LNCaP clone FGC (cell line): ENCODE results near the gene MPV17L2.

Experiments
- DNase-seq: peaks from one replicate; pipeline ENCODE4 v3.0.0-alpha.2; 2011; ENCODE audit warnings: low read depth
- H3K4me3 ChIP-seq: 2 replicates; pipeline ENCODE4 v1.5.1; 2011; ENCODE audit warnings: mild to moderate bottlenecking, low read depth, low read length, control low read depth
- TF ChIP-seq, protein P1 (sequence below): IDR thresholded peaks from 2 replicates; pipeline ENCODE4 v1.5.1; 2012; ENCODE audit warnings: mild to moderate bottlenecking; ENCODE audit not compliant: control insufficient read depth, insufficient read depth; ENCODE audit errors: extremely low read depth

The MPV17L2 gene

DNA sequence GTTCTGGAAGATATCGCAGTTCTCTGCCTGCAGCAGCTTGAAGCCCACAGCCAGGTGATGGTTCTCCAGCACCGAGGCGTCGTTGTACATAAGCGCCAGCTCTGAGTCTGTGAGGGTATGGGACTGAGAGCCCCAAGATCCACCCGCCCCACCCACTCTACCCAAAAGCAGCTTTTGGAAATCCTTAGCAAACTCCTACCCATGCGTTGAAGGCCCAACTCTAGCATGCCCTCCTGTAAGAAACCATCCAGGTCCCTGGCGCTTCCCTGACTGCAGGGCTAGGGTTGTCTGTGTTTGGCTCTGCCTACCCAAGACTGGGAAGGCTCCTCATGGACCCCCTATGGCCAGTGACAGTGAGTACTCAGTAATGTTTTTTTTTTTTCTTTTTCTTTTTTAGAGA is 23.8 kb downstream of the MPV17L2 start:
- H3K4me3 ChIP-seq = no peak overlapping the region
- TF ChIP-seq, protein P1, sequence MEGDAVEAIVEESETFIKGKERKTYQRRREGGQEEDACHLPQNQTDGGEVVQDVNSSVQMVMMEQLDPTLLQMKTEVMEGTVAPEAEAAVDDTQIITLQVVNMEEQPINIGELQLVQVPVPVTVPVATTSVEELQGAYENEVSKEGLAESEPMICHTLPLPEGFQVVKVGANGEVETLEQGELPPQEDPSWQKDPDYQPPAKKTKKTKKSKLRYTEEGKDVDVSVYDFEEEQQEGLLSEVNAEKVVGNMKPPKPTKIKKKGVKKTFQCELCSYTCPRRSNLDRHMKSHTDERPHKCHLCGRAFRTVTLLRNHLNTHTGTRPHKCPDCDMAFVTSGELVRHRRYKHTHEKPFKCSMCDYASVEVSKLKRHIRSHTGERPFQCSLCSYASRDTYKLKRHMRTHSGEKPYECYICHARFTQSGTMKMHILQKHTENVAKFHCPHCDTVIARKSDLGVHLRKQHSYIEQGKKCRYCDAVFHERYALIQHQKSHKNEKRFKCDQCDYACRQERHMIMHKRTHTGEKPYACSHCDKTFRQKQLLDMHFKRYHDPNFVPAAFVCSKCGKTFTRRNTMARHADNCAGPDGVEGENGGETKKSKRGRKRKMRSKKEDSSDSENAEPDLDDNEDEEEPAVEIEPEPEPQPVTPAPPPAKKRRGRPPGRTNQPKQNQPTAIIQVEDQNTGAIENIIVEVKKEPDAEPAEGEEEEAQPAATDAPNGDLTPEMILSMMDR = no peak
- no peak for DNase-seq

DNA sequence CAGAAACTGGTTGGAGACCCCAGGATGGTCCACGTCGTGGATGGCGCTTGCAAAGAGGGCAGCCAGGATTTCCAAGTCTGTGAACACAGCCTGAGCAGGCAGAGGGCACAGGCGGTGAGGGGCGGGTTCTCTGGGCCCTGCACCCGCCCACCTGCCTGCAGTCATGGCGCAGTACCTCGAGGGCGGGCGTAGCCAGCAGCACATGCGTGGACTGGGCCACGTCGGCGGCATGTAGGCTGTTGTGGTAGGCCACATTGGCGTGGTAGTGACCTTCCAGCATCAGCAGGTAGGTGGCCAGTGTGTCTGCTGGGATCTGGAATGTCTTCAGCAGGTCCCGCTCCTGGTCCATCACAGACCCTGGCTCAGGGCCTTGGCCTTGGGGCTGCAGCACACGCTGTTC is 25.1 kb downstream of the MPV17L2 start:
- no peak for DNase-seq
- H3K4me3 ChIP-seq = no peak overlapping the region
- TF ChIP-seq, protein P1 = no peak

DNA sequence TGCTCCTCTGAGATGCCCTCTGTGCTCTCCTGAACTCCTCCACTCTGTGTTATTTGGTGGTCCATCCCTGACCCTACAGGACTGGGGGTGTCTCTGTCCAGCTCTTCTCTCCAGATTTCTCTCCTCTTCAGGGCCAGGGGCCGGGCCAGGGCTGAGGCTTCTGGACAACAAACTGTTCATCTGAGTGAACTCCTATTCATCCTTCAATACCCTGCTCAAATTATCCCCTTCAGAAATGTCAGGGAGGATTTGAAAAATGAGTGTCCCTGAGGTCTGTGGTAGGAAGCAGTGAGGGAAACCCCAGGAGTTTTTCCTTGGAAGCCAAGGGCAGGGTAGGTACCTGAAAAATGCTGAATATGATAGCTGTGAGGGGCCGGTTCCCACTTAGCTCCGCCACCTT is 25.6 kb downstream of the MPV17L2 start:
- H3K4me3 ChIP-seq = no peak overlapping the region
- TF ChIP-seq, protein P1 = no peak
- no peak for DNase-seq

DNA sequence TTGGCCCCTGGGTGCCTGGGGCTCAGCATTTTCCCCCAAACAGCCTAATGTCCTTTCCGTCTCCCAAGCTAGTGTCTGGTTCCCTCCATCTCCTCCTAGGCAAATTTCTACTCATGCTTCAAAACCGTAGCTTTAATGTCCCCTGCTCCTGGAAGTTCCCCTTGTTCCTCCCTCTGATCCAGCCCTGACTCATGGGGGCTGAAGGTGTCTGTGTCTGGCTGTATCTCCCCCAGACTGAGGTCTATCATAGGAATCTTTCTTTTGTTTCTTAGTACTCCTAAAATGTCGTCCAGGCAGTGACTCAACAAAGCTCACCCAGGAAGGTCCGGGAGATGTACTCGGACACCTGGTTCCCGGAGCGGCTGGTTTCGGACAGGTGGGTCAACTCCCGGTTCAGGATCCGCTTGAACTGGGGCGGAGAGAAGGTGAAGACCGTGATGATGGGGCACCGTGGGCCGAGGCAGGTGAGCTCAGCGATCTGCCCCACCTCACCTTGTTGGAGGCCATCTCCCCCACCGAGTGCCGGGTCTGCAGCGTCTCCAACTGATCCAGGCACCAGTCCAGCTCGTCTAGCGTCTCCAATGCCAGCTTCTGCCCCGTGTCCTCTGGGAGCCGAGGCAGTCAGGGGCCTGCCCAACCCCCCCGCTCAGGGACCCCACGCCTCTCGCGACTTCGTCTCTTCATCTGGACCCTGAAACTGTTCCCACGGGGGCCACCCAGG is 27.1 kb downstream of the MPV17L2 start:
- no peak overlapping the region for H3K4me3 ChIP-seq
- no peak for DNase-seq
- TF ChIP-seq, protein P1 = no peak

DNA sequence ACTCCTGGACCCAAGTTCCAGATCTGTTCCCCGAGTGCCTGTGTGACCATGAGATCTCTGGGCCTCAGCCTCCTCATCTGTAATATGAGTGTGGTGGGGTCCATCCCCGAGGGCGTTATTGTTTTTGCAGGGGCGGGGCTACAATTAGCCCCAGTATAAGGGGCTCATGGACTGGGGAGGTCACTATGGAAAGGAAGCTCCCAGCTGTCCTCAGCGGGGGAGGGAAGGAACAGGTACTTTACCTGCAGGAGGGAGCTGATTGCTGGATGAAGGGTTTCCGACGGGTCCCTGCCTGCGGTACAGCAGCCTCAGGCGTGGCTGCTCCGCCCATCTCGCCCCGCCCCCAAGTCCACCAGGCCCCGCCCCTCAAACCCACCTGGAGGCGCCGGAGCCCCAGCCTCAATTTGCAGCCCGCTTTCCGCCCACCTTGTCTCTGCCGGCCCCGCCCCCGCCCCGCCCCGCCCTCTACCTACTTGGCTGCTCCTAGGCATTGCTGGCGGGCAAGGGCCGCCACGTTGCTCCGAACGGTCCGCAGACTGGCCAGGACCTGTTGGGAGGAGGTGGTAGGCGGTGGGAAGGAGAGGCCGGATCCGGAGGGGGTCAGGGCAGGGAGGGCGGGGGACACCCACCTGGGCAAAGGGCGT is 27.7 kb downstream of the MPV17L2 start:
- no peak for DNase-seq

DNA sequence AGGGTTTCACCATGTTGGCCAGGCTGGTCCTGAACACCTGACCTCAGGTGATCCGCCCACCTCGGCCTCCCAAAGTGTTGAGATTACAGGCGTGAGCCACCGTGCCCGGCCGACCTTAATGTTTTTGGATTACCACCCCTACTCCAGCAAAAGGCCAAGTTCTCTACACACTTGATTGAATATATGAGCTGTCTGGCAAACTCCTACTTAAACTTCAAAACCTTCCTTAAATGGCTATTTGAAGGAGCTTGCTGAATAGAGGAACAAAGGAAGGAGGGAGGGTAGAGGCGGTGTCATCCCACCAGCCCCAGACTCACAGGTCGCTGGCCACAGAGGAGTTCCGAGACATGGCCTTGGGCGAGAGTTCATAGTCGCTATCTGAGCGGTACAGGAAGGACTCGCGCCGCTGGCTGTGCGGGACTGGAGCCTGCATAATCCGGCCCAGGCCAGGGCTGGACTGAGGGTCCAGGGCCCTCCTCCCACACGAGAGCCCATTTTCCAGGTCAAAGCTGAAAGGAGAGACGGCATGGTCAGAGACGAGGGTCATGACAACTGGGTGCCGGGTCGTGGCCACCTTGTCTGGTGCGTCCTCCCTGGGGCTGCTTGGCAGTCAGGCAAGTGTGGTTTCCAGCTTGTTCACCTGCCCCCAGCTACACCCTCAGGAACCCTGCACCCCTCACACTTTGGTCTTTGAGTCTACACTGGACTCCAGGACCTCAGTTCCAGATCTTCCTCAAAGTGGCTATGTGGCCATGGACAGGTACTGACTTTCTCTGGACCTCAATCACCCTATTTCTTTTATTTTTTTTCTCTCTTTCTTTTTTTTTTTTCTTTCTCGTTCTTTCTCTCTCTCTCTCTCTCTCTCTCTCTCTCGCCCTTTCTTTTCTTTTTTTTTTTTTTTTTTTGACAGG is 29.1 kb downstream of the MPV17L2 start:
- no peak for DNase-seq
- no peak overlapping the region for H3K4me3 ChIP-seq
- TF ChIP-seq, protein P1 = no peak

More for the DNA sequence above, 27.7 kb downstream of the MPV17L2 start:
- no peak overlapping the region for H3K4me3 ChIP-seq
- TF ChIP-seq, protein P1 = no peak
